ENCODE data around the gene LAPTM4A.

DNA sequence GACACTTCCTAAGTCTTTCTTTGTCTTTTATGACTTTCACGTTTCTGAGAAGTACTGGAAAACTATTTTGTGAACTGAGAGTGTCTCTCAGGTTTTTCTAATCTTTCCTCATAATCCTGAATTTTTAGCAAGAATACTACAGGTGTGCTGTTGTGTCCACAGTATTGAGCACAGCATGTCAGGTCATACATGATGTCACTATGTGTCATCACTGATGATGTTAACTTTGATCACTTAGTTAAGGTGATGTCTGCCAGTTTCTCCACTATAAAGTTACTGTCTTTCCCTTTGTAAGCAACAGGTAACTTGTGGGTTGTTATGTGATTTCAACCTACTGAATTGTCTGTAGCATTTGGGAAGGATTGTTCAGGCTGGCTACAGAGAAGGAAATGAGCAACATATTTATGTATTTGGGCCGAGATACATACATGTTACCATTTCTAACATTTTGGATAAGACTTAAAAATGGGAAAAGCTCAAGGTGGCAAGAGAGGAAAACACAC, 50.0 kb downstream of the LAPTM4A start:
- TF ChIP-seq, protein P1, sequence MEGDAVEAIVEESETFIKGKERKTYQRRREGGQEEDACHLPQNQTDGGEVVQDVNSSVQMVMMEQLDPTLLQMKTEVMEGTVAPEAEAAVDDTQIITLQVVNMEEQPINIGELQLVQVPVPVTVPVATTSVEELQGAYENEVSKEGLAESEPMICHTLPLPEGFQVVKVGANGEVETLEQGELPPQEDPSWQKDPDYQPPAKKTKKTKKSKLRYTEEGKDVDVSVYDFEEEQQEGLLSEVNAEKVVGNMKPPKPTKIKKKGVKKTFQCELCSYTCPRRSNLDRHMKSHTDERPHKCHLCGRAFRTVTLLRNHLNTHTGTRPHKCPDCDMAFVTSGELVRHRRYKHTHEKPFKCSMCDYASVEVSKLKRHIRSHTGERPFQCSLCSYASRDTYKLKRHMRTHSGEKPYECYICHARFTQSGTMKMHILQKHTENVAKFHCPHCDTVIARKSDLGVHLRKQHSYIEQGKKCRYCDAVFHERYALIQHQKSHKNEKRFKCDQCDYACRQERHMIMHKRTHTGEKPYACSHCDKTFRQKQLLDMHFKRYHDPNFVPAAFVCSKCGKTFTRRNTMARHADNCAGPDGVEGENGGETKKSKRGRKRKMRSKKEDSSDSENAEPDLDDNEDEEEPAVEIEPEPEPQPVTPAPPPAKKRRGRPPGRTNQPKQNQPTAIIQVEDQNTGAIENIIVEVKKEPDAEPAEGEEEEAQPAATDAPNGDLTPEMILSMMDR (conservative IDR thresholded peaks at IDR 0.05; ENCODE audit: low read length), result no peak
- no peak for TF ChIP-seq EZH2phosphoT487 (IDR thresholded peaks at IDR 0.05; ENCODE audit: borderline replicate concordance, low read depth, low read length)

Measured in OCI-LY7 (cell line).